Hepatocyte (in vitro differentiated cells): ENCODE results near the gene TRPM3.

ENCODE experiments used
- CTCF ChIP-seq: fragments of 200-600 bp; sonication (generic); IDR thresholded peaks from 2 replicates; pipeline ENCODE4 v1.5.1; 2016; ENCODE audit warnings: antibody characterized with exemption, mild to moderate bottlenecking; ENCODE audit not compliant: poor library complexity
- EZH2 ChIP-seq: fragments of 200-600 bp; sonication (generic); IDR thresholded peaks from 2 replicates; pipeline ENCODE4 v1.6.1; 2016; ENCODE audit warnings: antibody characterized with exemption, mild to moderate bottlenecking, borderline replicate concordance
- EZH2phosphoT487 ChIP-seq: fragments of 200-600 bp; sonication (generic); IDR thresholded peaks from one replicate; pipeline ENCODE4 v1.6.1; 2018; ENCODE audit warnings: antibody characterized with exemption, mild to moderate bottlenecking, low read depth, moderate library complexity; ENCODE audit not compliant: unreplicated experiment, severe bottlenecking

DNA sequence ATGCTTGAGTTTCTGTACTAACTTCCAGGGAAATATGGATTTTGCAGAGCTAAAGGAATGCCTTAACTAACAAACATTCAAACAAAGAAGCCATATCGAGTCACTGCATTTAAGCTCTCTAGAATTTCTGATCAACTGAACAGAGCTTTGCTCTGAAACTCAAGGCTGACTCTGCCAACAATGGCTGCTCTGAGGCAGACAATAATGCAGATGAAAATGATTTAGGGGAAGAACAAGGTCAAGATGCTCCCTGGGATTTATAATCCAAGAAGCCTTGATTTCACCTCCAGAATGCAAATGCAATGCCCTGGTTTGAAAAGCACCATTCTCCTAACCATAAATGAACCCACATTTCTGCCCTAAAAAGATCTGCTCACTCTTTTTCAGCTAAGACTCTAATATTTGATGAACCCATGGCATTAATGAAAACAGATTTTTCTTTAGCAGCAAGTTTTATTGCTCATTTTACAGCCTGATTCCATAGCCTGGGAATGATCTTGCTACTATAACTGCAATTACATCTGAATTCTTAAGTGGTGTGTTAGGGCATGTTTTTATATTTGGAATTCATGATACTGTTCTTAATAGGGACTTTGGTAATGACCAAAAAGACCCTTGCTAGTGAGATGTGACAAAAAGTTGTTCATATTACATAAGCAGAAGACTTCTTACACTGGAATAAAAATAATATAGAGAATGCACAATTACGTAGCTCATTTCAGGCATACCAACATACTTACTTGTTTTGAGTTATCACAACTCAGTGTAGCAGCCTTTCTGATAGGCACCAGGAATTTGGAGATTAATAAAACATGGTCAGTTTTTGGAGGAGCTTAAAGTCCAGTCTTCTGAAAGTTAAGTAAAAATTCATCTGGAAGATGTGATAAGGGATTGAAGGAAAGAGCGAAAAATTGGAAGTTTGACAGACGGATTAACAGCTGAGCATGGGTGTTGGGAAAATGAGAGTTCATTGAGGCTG, 169.4 kb downstream of the TRPM3 start:
- TF ChIP-seq CTCF (no peak), EZH2phosphoT487 (no peak), EZH2 (no peak)
